Hematopoietic multipotent progenitor cell treated with erythropoietin and hydrocortisone succinate and interleukin-3 and kit ligand, for 8 days (in vitro differentiated cells): ENCODE measurements around the gene GRAMD2A.

ENCODE experiments used
- DNase-seq: peaks from one replicate; pipeline ENCODE4 v3.0.0-alpha.2; 2015

The GRAMD2A gene

DNA sequence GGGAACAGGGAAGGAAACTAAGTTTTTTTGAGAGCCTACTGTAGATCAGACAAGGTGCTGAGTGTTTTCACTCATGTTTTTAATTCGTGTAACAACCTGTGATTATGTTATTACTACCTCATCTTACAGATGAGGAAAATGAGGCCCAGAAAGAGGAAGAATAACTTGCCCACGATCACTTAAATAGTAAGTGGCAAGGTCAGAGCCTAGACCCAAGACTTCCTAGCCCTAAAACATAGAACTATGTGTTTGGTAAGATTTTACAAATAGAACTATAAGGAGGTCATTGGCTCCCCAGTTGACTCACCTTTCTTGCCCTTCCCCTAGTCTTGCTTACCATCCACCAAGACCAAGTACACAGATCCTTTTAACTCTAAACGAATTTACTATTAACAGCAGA is 65.7 kb downstream of the GRAMD2A start:
- DNase-seq, result no peak

DNA sequence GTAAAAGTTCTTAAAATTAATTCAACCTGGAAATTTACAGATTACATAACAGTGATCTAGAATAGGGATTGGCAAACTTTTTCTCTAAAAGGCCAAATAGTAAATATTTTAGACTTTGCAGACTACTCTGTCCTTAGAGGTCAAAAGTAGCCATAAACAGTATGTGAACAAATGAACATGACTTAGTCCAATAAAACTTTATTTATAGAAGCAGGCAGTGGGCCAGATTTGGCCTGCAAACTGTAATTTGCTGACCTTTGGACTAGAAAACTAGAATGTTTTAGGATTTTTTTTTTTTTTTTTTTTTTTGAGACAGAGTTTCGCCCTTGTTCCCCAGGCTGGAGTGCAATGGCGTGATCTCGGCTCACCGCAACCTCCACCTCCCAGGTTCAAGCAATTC is 67.3 kb downstream of the GRAMD2A start:
- no peak for DNase-seq

DNA sequence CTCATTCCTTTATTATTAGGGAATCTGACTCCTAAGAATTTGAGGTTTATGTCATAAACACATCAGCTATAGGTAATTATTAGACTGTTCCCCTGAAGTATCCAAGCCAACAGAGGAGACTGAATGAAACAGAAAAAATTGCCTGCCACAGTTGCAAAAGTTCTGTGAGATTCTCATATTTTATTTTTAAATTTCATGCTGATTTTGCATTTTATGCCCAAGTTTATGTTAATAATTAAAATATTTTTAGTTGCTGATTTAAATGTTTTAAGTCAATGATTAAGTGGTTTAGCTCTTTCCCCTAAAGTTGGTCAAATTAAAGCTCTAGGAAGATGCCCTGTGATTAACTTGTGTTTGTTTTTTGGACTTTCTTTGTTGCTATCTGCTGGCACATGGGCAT is 69.2 kb downstream of the GRAMD2A start:
- DNase-seq, result no peak

DNA sequence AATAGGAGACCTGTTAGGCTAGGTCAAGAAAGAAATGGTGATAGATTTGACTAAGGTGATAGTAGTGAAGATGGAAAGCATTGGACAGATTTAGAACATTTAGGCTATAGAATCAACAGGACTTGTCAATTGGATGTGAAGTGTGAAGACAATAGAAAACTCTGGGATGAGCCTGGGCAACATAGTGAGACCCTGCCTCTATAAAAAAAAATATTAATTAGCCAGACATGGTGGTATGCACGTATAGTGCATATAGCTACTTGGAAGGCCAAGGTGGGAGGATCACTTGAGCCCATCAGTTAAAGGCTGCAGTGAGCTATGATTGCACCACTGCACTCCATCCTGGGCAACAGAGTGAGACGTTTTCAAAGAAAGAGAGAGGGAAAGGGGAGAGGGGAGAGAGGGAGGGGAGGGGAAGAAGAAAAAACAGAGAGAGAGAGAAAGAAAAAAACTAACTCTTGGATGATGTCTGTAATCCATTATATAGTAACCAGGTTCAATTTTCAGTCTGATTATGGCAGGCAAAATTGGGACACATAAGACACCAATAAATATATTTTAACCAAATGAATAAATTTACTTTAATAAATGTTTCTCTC is 69.8 kb downstream of the GRAMD2A start:
- no peak for DNase-seq

DNA sequence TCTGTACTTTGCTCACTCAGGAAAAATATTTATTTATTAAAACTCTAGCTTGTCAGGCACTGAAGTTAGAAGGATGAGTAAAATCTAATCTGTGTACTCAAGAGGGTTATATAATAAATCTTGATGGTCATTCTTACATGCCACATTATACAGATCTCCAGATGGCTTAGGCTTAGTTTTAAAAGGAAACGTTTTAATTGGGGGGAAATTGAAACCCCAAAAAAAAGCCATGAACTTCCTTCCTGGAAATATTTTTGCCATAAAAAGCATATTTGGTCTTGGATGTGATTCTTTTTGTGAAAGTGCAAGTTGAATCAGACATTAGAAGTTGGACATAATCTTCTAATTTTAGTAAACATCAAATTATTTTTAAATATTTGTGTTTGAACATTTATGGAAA is 73.4 kb downstream of the GRAMD2A start:
- DNase-seq, result no peak

DNA sequence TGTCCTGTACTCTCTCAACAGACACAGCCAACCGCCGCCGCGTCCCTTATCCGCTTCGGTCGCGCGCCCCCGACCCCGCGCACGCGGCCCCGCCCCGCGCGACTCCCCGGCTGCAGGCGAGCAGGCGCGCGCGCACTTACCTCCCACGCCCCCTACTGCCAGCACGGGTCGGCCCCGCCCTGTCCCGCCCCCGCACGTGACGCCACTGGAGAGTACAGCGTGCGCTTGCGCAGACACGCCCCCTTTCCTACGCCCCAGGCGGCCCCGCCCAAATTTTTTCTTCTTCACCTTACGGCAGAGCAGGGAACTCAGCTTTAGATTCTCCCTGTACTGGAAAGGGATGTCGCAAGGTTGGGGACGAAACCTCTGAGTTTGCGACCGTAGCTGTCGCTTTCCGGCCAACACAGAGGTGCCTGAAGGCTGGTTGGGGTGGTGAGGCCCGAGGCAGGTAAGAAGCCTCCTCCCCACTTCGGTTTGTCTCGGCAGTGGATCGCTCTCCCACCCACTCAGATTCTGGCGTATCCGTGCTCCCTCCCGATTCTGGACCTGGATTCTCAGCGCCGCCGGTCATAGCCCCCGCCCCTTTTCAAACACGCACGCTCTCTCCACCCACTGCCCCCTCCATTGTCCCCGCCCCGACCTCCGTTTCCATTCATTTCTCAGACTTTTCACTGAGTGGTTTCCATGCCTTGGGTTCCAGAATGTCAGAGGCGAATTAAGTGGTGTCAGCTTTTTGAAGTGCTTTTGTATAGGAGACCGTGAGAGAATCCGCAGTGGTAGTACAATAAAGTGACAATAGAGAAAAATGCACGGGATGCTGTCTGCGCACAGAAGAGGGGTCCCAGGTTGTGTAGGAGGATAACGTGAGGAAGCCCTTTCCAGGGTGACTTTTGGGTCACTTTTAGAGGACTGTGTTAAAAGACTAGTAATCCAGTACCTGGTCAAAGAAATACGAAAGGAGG is 79.3 kb downstream of the GRAMD2A start, which contains the start of the genes MYO9A and SENP8:
Gene MYO9A (minus strand): TSS at position 134 of the 962 bp plus-strand sequence. CDS start 71,587 bp downstream, outside the sequence.
Gene SENP8 (plus strand): TSS at position 387 of the 962 bp plus-strand sequence. CDS start 21,221 bp downstream, outside the sequence.
- DNase-seq, result peak; percentile 98

DNA sequence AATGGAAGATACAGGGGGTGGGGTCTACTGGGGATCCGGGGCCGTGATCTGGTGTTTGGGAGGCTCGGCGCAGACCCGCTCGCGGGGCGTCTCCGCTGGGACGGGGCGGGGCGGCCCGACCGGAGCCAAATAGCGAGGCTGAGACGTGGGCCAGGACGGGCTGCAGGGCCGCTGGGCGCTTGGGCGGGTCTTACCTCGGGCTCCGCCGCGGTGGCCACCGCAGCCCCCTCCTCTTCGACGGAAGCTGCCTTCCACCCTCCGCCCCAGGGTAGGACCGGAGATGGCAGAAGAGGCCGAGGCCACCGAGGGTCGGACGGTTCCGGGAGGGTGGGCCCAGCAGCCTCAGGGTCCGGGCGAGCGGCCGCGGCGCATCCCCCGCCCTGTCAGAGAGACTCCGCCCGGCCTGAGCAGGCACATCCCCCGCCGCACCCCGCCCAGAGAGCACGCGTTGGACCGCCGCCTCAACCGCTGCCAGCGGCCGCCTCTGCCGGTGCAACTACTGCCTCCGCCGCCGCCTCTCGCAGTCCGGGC is 80.0 kb downstream of the GRAMD2A start:
- DNase-seq, result peak; percentile 70

DNA sequence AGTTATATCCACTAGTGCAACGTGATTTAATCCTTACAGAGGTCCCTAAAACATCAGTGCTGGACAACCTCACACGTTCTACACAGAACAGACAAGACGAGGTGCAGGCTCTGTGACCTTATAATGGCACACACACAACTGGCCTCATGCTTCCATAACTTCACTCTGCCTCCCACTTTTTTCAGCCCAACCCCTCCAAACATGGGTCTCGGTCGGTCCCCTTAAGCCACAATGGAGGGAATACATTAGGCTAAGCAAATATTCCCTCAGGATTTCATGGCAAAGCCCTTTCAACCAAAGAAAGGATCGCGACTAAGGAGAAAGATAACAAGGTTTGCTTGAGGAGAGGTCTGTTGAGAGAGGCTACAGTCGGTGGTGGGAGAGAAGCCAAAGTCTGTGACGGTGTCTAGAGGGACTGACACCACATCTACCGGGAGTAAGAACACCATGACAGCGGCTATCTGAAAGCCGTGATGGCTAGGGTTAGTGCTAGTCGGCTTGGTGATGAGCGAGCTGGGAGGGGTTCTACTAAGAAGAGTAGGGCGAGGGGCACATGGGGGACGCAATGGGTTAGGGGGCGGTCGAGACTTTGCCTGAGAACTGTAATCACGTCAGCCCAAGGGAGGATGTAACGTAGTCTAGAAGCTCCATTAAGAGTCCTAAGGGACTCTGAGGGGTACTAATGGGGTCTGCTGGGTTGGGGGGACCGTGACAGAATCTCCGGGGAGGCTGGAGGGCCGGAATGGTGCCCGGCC is 80.7 kb downstream of the GRAMD2A start:
- DNase-seq, result peak; percentile 38

DNA sequence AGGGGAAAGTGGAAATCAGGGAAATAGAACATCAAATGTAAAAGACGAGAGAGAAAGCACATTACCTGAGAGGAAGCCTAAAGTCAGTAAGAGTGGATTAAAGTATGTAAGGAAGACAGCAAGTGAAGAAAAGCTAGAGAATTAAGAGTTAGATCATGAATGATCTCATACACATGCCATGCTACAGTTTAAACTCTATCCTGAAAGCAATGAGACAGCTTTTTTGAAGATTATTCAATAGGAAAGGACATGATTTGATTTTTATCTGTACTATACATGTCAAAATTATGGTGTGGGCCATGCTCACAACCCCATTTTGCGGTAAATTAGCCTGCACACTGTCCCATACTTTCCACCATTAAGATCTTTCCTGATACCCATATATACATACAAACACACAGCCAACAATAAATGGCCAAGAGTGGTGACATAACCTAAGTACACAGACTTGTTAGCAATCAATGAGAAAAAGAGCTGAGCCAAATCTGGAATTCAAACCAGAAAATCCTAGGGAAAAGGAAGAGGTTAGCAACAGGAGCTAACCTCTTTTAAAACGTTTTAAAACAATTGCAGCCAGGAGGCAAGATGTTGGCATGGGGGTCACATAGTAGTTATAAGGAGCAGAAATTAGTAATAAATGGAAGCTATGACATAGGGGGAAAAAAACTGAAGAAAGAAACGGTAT is 84.1 kb downstream of the GRAMD2A start:
- DNase-seq, result no peak

DNA sequence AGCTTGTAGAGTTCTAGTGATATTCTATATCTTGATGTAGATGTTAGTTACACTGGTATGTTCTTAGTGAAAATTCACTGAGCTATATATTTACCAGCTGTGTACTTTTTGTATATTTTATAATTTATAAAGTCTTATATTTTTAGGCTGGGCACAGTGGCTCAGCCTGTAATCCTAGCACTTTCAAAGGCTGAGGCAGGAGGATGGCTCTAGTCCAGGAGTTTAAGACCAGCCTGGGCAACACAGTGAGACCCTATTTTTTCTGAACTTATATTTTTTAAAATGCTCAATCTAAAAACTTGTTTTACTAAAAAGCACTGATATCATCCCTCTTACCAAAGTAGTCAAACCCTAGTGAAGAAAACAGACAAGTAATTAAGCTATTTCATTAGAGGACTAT is 84.8 kb downstream of the GRAMD2A start:
- no peak for DNase-seq

DNA sequence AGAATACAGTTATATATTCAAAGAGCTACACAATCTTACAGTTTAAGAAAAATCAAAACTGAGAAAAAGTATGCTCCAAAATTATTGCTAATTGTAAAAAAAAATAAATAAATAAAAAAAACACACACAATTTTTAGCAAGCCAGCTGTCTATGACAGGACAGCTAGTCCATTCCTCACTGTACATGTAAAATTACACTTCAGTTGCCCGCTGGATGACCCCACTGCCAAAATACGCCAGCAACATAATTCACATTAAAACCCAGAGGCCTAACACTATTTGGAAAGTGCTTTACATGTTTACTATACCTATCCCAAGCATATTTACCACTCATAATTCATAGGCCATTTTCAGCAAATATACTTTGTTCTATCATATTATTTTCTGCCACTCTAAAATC is 85.5 kb downstream of the GRAMD2A start:
- no peak for DNase-seq

DNA sequence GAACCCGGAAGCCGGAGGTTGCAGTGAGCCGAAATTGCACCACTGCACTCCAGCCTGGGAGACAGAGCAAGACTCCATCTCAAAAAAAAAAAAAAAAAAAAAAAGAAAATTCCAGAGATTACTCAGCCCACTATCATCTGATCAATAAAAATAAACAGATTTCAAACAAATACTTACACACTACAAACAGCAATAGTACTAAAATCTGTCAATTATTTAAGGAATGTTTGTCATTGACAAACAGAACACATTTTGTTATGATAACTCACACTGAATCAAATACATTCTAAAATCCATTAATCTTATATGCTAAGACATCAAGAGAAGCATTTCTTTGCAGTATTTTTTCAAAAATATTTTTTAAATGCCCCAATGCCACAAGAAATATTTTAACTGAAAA is 87.2 kb downstream of the GRAMD2A start:
- DNase-seq, result no peak
